ENCODE results near the gene BDH1.
A peak's percentile ranks its signal among the peaks of the same experiment; 100 is the strongest.
"Not testable (repeated sequence)": the region's sequence is repeated elsewhere in the genome, so short reads cannot be mapped to it uniquely, and the experiment has no call there.

Gene BDH1, protein sequence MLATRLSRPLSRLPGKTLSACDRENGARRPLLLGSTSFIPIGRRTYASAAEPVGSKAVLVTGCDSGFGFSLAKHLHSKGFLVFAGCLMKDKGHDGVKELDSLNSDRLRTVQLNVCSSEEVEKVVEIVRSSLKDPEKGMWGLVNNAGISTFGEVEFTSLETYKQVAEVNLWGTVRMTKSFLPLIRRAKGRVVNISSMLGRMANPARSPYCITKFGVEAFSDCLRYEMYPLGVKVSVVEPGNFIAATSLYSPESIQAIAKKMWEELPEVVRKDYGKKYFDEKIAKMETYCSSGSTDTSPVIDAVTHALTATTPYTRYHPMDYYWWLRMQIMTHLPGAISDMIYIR

DNA sequence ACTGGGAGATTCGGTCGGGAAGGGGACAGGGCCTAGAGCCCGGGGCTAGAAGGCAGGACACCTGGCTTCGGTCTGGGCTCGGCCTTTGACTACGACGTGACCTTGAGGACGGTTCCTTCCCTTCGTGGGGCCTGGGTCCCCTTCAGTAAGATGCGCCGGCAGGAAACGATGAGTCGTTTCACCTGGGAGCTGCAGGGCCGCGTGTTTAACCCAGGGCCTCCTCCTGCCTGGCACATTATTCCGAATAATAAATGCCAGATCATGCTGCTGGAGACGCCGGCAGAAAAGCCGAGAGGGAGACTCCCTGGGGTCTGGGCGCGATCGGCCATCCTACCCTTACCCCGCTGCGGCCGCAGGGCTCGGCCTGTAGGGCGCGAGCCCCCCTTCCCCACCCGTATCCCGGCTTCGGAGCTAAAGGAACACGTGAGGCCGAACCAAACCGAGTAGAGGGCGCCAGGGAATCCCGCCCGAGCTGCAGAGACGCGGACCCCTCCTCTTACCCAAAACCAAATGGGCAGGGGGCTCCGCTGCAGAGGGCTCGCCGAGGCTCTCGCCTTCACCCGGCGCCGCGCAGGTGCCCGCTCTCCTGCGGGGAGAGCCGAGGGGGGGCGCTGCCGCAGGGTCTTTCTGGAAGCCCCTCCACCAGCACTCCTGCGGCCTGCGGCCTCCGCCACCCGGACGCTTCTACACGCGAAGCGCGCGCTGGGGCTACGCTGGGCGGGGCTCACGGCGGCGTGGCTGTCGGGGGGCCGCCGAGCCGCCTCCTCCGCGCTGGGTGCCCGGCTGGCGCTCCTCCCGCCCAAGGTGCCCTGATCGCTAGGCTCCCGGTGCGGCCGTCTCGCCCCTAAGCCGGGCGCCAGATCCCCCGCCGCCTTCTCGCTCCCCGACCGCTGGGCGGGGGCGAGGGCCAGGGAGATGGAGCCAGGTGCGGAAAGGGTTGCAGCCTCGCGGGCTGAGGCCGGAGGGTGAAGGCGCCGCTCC is at the start of gene BDH1:
TSS of gene BDH1 (minus strand) at position 688 of the 981 bp plus-strand sequence. CDS start 9,525 bp downstream, outside the sequence.
- peak; percentile 31 for DNase-seq (ENCODE audit: low read depth)

DNA sequence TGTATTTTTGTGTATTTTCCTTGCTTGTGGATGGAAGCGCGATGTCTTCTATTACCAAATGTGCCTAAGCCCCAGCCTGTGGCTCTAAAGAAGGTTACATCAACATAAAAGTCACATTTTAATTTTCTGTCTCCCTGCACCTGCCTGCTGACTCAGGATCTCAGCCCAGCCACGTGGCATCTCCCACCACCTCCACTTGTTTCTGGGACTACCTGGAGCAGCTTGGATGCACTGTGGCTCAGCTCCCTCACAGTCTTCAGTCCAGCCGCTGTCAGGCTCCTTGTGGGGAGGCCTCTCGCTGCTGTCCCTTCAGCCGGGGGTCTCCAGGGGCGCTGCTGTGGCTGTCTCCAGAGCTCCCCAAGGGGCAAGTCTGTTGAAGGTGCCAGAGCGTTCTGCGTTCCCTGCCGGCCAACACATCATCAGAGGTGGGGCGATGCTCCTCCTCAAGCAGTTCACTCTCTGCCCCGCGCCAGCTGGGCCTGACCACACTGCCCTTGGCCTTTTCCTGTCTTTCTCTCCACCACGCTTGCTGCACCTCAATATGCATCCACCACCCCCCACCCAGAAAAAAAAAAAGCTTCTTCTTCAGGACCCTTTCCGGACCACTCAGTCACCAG is 47.7 kb upstream of the BDH1 start:
- DNase-seq (ENCODE audit: low read depth) = no peak

GRCh38 chr3:197602351-197602750 is 46.6 kb upstream of the BDH1 start:
- DNase-seq (ENCODE audit: low read depth) = not testable (repeated sequence)

DNA sequence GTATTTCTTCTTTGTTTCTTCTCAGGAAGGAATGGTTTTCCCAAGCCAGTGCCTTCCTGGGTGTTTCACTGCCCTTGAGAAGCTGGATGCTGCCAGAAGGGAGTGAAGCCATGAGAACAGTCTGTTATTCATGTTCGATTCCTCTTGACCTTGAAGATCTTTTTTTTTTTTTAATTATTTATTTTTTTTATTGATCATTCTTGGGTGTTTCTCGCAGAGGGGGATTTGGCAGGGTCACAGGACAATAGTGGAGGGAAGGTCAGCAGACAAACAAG is 45.7 kb upstream of the BDH1 start:
- DNase-seq (ENCODE audit: low read depth) = not testable (repeated sequence)

GRCh38 chr3:197600796-197601565 is 45.2 kb upstream of the BDH1 start:
- no peak for DNase-seq (ENCODE audit: low read depth)

- DNase-seq (ENCODE audit: low read depth) = peak; percentile 70
Observed at GRCh38 chr3:197599089-197599765, 43.5 kb upstream of the BDH1 start.

DNA sequence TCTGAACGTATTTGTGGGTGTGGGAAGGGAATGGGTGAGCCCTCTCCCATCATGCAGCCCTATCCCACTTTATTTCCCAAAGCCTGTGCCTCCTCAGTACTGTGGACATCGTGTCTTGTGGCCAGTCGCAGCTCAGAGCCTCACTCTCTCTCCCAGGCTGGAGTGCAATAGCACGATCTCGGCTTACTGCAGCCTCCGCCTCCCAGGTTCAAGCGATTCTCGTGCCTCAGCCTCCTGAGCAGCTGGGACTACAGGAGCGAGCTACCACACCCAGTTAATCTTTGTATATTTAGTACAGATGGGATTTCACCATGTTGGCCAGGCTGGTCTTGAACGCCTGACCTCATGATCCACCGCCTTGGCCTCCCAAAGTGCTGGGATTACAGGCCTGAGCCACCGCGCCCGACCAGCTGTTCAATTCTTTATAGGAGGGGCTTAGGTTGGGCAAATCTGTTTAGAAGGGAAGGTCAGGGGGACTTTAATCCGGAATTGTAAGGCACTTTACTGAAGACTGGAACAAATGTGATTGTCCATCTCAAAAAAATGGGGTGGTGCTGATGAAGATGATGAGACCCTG is 42.7 kb upstream of the BDH1 start:
- DNase-seq (ENCODE audit: low read depth) = no peak

- no peak for DNase-seq (ENCODE audit: low read depth)
Observed at GRCh38 chr3:197597335-197597734, 41.6 kb upstream of the BDH1 start.

DNA sequence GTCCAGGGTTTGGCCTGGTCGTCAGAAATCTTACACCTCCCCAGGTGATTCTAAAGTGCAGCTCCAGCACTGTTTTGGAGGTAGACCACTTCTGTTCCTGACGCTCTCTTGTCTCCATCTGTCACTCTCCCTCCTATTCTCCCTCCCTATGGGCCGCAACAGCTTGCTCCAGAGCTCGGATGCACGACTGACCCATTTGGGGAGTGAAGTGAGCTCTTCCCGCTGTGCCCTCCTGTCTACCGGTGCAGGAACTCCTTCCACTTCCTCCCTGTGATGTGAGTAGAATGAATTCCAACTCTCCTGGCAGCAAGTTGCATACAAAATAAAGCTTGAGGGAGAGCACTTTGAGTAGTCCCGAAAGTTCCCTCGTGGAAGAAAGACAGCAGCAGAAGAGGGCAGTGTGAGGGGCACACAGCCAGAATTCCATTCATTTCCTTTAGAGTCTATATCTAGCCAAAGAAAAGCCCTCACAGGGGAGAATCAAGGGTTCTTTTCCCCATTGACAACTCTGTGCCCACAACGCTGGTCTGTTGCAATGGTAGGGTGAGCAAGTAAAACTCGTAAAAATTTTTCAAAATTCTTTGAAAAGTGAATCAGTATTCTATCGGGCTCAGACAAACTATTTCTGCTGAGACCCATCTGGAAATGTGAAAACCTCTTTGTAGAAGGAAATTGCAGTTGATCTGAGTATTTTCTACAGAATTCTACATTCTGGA is 39.9 kb upstream of the BDH1 start:
- DNase-seq (ENCODE audit: low read depth) = no peak

DNA sequence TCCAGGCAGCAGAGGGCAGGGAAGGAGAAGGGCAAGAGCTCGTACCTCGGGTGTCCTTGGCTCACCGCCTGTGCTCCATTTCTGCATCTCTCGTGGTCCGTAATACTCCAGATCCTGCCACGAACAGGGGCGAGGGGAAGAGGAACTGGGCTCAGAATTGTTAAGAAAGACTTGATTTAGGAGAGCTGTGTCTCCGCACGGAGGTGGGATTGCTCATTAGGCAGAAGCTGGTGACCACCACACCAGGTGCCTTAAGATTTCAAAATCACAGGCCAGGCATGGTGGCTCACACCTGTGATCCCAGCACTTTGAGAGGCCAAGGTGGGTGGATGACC is 37.2 kb upstream of the BDH1 start:
- DNase-seq (ENCODE audit: low read depth) = no peak

DNA sequence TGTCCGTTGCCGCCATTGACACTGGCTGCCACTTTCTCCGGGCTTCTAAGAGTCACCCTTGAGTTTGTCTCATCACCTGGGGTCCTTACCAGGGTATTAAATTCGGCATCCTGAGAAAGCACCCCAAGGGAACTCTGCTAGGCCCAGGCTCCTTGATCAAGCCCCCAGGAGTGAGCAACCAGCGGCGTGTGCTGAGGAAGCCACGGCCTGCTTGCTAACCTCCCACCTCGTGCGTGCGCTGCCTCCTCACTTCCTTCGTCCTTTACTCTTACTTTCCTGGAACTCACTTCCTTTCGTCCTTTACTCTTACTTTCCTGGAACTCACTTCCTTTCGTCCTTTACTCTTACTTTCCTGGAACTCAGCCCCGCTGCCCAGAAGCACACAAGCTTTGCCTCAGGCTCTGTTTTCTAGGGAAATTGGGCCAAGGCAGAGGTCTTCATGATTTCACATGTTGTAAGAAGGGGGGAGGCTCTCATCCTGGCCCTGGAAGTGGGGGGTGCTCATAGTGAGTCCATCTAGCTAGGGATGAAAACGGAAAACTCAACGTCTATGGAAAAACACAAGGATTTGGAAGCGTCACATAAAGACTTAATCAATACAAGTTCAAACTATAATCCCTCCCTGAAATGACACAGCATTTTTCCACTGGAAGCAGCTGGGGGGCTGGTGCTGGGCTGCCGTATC is 36.7 kb upstream of the BDH1 start:
- peak; percentile 19 for DNase-seq (ENCODE audit: low read depth)

DNA sequence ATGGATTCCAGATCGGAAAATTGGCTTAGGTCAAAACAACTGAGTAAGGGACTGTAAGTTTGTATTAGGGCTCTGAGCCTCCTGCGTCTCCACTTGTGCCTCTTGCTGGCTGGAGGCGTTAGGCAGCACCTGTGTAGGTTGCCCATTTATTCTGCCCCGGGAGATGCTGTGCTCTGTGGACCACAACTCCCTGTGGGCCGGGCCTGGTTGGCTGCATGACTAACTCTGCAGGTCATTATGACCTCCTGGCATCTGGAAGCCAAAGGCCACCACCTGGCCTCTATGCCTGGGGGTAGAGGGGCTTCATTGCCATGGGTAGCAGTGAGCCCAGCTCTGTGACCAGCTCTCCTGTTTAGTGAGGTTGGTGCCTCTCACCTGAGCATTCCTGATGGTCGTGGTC is 36.0 kb upstream of the BDH1 start:
- no peak for DNase-seq (ENCODE audit: low read depth)

DNA sequence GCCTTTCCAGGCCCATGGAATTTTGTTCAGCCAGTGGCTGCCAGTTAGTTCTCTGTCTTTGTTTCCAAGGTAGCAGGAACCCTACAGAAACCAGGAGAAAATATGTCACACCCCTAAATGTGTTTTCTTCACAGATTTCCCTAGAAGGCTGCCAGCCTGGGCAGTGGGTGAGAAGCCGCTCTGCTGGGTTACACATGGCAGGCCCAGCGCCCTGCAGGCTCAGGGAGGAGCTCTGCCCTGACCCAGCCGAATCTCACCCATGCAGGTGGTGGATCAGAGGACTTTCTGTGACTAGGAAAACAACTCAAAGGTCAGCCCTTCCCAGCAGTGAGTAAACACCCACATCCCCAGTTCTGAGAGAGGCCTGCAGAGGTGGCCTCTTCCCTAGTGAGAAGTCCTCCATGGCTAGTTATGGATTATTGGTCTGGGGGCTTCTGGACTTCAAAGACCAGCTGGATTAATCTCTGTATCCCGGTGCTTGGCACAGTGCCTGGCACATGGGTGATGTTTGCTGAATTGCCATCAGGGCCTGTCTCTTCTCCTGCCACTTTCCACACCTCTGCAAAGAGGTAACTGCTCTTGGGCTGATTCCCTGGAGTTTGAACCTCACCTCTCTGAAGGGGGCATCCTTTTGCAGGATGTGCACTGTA is 34.7 kb upstream of the BDH1 start:
- no peak for DNase-seq (ENCODE audit: low read depth)

- no peak for DNase-seq (ENCODE audit: low read depth)
Observed at GRCh38 chr3:197589545-197589944, 33.8 kb upstream of the BDH1 start.

DNA sequence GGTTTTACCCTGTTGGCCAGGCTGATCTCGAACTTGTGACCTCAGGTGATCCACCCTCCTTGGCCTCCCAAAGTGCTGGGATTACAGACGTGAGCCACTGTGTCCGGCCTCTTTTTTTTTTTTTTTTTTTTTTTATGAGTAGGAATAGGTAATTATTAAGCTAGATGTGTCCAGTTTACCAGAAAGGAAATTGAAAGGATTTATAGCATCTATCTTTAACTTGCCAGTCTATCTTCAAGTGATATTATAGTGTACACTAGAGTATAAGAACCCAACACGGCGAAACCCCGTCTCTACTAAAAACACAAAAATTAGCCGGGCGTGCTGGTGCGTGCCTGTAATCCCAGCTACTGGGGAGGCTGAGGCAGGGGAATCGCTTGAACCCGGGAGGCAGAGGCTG is 31.0 kb upstream of the BDH1 start:
- DNase-seq (ENCODE audit: low read depth) = not testable (repeated sequence)

DNA sequence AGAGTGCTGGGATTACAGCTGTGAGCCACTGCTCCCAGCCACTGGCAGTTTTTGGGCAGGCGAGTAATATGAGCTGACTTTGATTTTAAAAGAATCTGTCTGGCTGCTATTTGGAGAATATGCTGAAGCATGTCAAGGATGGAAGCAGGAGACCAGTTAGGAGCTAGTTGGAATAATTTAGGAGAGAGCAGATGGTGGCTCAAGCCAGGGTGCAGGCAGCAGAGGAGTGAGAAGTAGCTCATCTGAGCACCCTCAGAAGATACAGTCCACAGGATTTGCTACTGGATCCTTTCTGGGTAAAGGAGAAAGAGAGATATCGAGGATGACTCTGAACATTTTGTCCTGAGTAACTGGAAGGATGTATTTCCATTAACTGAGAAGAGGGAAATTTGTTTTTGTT is 30.4 kb upstream of the BDH1 start:
- no peak for DNase-seq (ENCODE audit: low read depth)

GRCh38 chr3:197584733-197585132 is 29.0 kb upstream of the BDH1 start:
- no peak for DNase-seq (ENCODE audit: low read depth)

DNA sequence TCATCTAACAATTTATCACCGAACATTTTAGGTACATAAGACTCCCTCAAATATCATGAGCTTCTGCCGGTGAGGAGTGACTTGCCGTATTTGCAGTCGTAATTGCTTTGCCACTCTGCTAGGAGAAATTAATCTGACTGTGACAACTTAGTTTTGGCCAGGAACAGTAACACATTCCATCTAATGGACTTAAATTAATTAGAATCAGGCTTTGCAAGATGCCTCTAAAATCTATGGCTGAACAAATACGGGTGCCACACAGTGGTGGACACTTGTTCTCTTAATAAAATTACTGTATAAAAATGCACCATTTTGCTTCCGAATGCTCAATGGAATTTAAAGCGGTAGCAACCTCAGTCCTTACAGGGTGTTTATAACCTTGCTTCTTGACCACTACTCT is 27.6 kb upstream of the BDH1 start:
- no peak for DNase-seq (ENCODE audit: low read depth)

DNA sequence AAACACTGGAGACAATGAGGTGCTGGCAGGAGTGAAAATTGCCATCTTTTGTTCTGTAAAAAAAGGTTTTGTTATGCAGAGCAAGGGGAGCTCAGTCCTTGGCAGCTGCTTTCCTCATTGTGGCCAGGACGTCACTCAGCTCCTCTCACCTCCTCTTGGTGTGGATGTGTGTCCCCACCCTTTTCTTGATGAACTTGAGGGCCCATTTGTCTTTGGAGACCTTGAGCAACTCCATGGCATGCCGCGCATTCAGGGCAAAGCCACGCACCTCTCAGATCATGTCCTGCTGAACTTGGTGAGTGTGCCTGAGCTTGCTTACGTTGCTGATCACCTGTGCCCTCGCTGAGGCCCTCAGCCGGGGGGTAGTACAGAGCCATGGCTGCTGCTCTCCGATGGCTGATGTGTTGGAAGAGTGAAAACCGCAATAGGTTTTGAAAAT is 24.5 kb upstream of the BDH1 start:
- DNase-seq (ENCODE audit: low read depth) = no peak

Data from stimulated activated CD4-positive, alpha-beta T cell treated with anti-CD3 and anti-CD28 coated beads, Interleukin-2, amount 100 ng/mL, for 4 hours (primary cell).